Measurements from ENCODE around the gene ZNF207. TPM values are rescaled to one million over a fixed set of nuclear protein-coding genes. Genes with fewer than 3 reads are reported as not detected.

Gene ZNF207
- total and polyA plus RNA-seq, 9 of the 15 experiments (the other 6 are each of a cell fraction or from before 2014, with no cell fraction given) = 123 to 370 (median 250) TPM

- no peak for TF ChIP-seq CHCHD3 (CRISPR knock-in tag; IDR thresholded peaks at IDR 0.05)
Observed at GRCh38 chr17:32345951-32346600, 3.9 kb upstream of the ZNF207 start (continued).

GRCh38 chr17:32348483-32348800 is 1.5 kb upstream of the ZNF207 start:
- BruUV-seq (replicated peaks) = no TSS peak
- in situ Hi-C loops (cut with MboI) = no loop called here
- H3K9me1 ChIP-seq (ENCODE audit: control insufficient read depth, insufficient read depth, low read length) = no peaks in the 10 kb centered on the region
- intact Hi-C loops (cut with micrococcal nuclease) = no loop called here
- CTCF ChIA-PET (ENCODE audit: low intra/inter-chr PET ratio) = no interaction called here
- H3K4me1 ChIP-seq (replicated peaks in 1 of 2; ENCODE audit: control insufficient read depth in 2 of 2, insufficient read depth in 2 of 2, low read length in 2 of 2) = peaks cover 28 to 29% of the 10 kb centered on the region in 2 experiments; a peak in 4 of 5 replicates
- peak overlapping the region; percentile 92 for H3K4me2 ChIP-seq (ENCODE audit: insufficient read depth, low read length)
- peaks cover 22% of the 10 kb centered on the region; the same call in 2 of the 3 replicates for H3K36me3 ChIP-seq (ENCODE audit: control insufficient read depth, insufficient read depth, low read length)
- POLR2A ChIA-PET = interaction anchor here (0.5 to 1.7 kb wide), 15 partner anchors 9 to 199 kb away, joined by 3 to 6 read pairs (median 3); no protein-coding TSS in a partner anchor
- peak overlapping the region; percentile 74 for H3K4me3 ChIP-seq
- FAIRE-seq (peak; percentile 90), ATAC-seq (no peak; the same call in 2 of the 3 replicates), DNase-seq (ENCODE audit: extremely low read depth in 1 of 4, low spot score in 3 of 4) (peak in 1 of 4 experiments; percentile 92)
- H3K27me3 ChIP-seq (ENCODE audit: control insufficient read depth in 2 of 2, insufficient read depth in 2 of 2, low read length in 2 of 2) = no peaks in the 10 kb centered on the region
- H4K20me1 ChIP-seq (replicated peaks; ENCODE audit: control insufficient read depth, insufficient read depth, low read length) = peaks cover 25% of the 10 kb centered on the region
- H2AFZ ChIP-seq (ENCODE audit: low read depth, low read length) = no peak overlapping the region
- peak overlapping the region; percentile 99 for H3K27ac ChIP-seq (ENCODE audit: extremely low read depth, low read depth, low read length)
- peak overlapping the region; percentile 98 to 99; a peak in 3 of 4 replicates for H3K9ac ChIP-seq (ENCODE audit: insufficient read depth in 1 of 2, low read depth in 2 of 2, low read length in 2 of 2)
- H3K79me2 ChIP-seq (ENCODE audit: control insufficient read depth, insufficient read depth, low read length) = peaks cover 61% of the 10 kb centered on the region
- 6% methylated on average over 2 of the region's 2 CpGs for WGBS (ENCODE audit: insufficient coverage, low coverage, missing lambda C conversion rate)
- H3K9me3 ChIP-seq (replicated peaks; ENCODE audit: control insufficient read depth, insufficient read depth, low read depth, low read length) = no peaks in the 10 kb centered on the region
- TF ChIP-seq NKRF (IDR thresholded peaks at IDR 0.05; ENCODE audit: borderline replicate concordance) (no peak), HNRNPK (IDR thresholded peaks at IDR 0.05; ENCODE audit: low read depth, low read length, poor library complexity, severe bottlenecking) (no peak), MAFG (tag; conservative IDR thresholded peaks at IDR 0.05) (no peak), TAF1 (IDR thresholded peaks at IDR 0.05; ENCODE audit: control insufficient read depth, extremely low read depth, insufficient read depth, low read length, severe bottlenecking) (no peak), MAX (CRISPR knock-in tag; IDR thresholded peaks at IDR 0.05) (no peak), NFE2L1 (tag; IDR thresholded peaks at IDR 0.05; ENCODE audit: borderline replicate concordance, low read depth) (no peak), ZNF239 (CRISPR knock-in tag; IDR thresholded peaks at IDR 0.05) (no peak), TAF15 (IDR thresholded peaks at IDR 0.05; ENCODE audit: low read depth, low read length) (no peak), GABPB1 (CRISPR knock-in tag; IDR thresholded peaks at IDR 0.05) (no peak), TAF9B (IDR thresholded peaks at IDR 0.05; ENCODE audit: partially characterized antibody) (no peak), FOXJ3 (CRISPR knock-in tag; IDR thresholded peaks at IDR 0.05) (no peak), HNRNPLL (IDR thresholded peaks at IDR 0.05; ENCODE audit: low read depth, low read length, poor library complexity, severe bottlenecking) (no peak), ZNF212 (CRISPR knock-in tag; IDR thresholded peaks at IDR 0.05) (no peak)
